Iris pigment epithelial cell (primary cell): ENCODE measurements around the gene KIAA0513.

Experiments
- DNase-seq: peaks from one replicate; pipeline ENCODE4 v3.0.0-alpha.2; 2011; ENCODE audit warnings: low read depth

The KIAA0513 gene

GRCh38 chr16:85089525-85089924 lies 61.9 kb downstream of the KIAA0513 start:
- DNase-seq: peak; percentile 12

- no peak for DNase-seq
These were observed 62.6 kb downstream of the KIAA0513 start for GRCh38 chr16:85090181-85090580.

GRCh38 chr16:85090873-85091521 lies 63.4 kb downstream of the KIAA0513 start:
- no peak for DNase-seq

GRCh38 chr16:85091522-85091910 lies 63.9 kb downstream of the KIAA0513 start:
- no peak for DNase-seq

GRCh38 chr16:85092309-85092708 lies 64.7 kb downstream of the KIAA0513 start:
- DNase-seq: no peak

- DNase-seq: no peak
These were observed 65.3 kb downstream of the KIAA0513 start for GRCh38 chr16:85092851-85093250.

GRCh38 chr16:85093705-85094104 lies 66.1 kb downstream of the KIAA0513 start:
- DNase-seq: no peak

GRCh38 chr16:85094176-85094805 lies 66.7 kb downstream of the KIAA0513 start:
- DNase-seq: no peak

- no peak for DNase-seq
These were observed 67.2 kb downstream of the KIAA0513 start for GRCh38 chr16:85094812-85095211.

GRCh38 chr16:85096921-85097320 lies 69.3 kb downstream of the KIAA0513 start:
- DNase-seq: no peak

GRCh38 chr16:85098565-85098964 lies 71.0 kb downstream of the KIAA0513 start:
- peak; percentile 12 for DNase-seq

- DNase-seq: no peak
These were observed 72.7 kb downstream of the KIAA0513 start for GRCh38 chr16:85100265-85100664.

GRCh38 chr16:85101956-85102630 lies 74.5 kb downstream of the KIAA0513 start:
- DNase-seq: peak; percentile 23

- DNase-seq: no peak
These were observed 75.8 kb downstream of the KIAA0513 start for GRCh38 chr16:85103114-85104079.

GRCh38 chr16:85104147-85104546 lies 76.6 kb downstream of the KIAA0513 start:
- no peak for DNase-seq

GRCh38 chr16:85104821-85105391 lies 77.3 kb downstream of the KIAA0513 start:
- no peak for DNase-seq

GRCh38 chr16:85105475-85105874 lies 77.9 kb downstream of the KIAA0513 start:
- DNase-seq: no peak

GRCh38 chr16:85107083-85107482 lies 79.5 kb downstream of the KIAA0513 start:
- DNase-seq: no peak

- DNase-seq: no peak
These were observed 79.9 kb downstream of the KIAA0513 start for GRCh38 chr16:85107532-85107931.

GRCh38 chr16:85110105-85110504 lies 82.5 kb downstream of the KIAA0513 start:
- no peak for DNase-seq

- DNase-seq: no peak
These were observed 83.6 kb downstream of the KIAA0513 start for GRCh38 chr16:85111184-85111583.

GRCh38 chr16:85112364-85112763 lies 84.8 kb downstream of the KIAA0513 start, which contains the start of gene CIBAR2:
Gene CIBAR2, minus strand, starts transcription at chr16:85112472. Its CDS starts 120 bp downstream, at chr16:85112352.
- DNase-seq: no peak
